ENCODE data around the gene ARHGEF33.

ARHGEF33 gene

GRCh38 chr2:39023649-39024048 lies 134.0 kb downstream of the ARHGEF33 start:
- TF ChIP-seq MYC (IDR thresholded peaks at IDR 0.05; ENCODE audit: low read depth, low read length) (no peak), MAX (IDR thresholded peaks at IDR 0.05; ENCODE audit: low read depth, low read length) (no peak), CTCF (IDR thresholded peaks at IDR 0.05; ENCODE audit: low read depth, low read length) (no peak), POLR2A (IDR thresholded peaks at IDR 0.05; ENCODE audit: extremely low read depth, insufficient read length) (no peak)
- no peak for DNase-seq (ENCODE audit: low read depth)
- no peak overlapping the region for H3K4me3 ChIP-seq (ENCODE audit: low read depth, low read length)

- DNase-seq (ENCODE audit: low read depth): no peak
Observed at GRCh38 chr2:39024833-39025232, 135.2 kb downstream of the ARHGEF33 start.

More at GRCh38 chr2:39024833-39025232, 135.2 kb downstream of the ARHGEF33 start:
- no peak overlapping the region for H3K4me3 ChIP-seq (ENCODE audit: low read depth, low read length)
- no peak for TF ChIP-seq MAX (IDR thresholded peaks at IDR 0.05; ENCODE audit: low read depth, low read length)
- TF ChIP-seq POLR2A (IDR thresholded peaks at IDR 0.05; ENCODE audit: extremely low read depth, insufficient read length): no peak
- no peak for TF ChIP-seq CTCF (IDR thresholded peaks at IDR 0.05; ENCODE audit: low read depth, low read length)
- no peak for TF ChIP-seq MYC (IDR thresholded peaks at IDR 0.05; ENCODE audit: low read depth, low read length)
